AG08396 (cell line): ENCODE data around the gene NT5DC3.
"Not testable (repeated sequence)": the region's sequence is repeated elsewhere in the genome, so short reads cannot be mapped to it uniquely, and the experiment has no call there.

Experiments
- DNase-seq: peaks from one replicate; pipeline ENCODE4 v3.0.0; 2012; ENCODE audit warnings: low spot score, mixed read lengths

The NT5DC3 gene

DNA sequence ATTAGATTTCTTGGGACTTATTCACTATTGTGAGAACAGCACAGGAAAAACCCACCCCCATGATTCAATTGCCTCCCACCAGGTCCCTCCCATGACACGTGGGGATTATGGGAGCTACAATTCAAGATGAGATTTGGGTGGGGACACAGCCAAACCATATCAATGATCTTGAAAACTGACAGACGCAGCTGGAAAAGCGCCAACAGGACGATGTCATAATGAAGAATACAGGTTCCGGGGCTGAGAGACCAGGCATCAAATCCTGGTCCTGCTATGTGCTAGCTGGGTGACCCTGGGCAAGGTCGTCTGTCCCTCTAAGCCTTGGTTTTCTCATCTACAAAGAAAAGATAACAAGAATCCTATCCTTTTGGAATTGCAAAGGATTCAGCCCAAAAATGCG, 31.4 kb downstream of the NT5DC3 start:
- DNase-seq, result not testable (repeated sequence)

- DNase-seq, result no peak
These were observed 31.9 kb downstream of the NT5DC3 start for GRCh38 chr12:103809154-103809553.

DNA sequence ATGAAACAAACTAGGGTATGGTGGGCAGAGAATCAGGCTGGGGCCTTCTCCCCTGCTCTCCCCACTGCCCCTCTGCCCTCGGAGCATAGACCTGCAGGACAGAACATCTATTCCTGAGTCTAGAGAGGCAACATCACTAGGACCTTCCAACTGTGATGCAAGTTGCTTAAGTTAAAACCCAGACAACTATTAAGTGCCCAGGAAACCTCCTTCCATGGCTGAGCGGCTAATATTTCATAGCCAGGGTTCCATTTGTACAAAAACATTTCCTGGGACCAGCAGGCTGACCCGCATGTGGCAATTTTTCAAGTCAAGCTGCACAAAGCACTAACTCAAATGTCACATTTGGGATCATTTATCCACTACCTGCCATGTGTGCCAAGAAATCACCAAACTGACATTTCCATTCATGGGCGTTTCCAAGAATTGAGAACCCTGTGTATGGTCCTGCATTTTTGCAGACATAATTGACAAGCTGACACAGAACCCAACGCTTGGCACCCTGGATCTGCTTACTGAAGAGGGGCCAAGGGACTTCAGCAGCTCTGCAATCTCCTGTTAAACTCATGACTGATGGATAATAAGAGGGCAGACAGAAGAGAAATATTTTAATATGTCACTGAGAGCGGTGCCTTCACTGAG, 32.7 kb downstream of the NT5DC3 start:
- no peak for DNase-seq

DNA sequence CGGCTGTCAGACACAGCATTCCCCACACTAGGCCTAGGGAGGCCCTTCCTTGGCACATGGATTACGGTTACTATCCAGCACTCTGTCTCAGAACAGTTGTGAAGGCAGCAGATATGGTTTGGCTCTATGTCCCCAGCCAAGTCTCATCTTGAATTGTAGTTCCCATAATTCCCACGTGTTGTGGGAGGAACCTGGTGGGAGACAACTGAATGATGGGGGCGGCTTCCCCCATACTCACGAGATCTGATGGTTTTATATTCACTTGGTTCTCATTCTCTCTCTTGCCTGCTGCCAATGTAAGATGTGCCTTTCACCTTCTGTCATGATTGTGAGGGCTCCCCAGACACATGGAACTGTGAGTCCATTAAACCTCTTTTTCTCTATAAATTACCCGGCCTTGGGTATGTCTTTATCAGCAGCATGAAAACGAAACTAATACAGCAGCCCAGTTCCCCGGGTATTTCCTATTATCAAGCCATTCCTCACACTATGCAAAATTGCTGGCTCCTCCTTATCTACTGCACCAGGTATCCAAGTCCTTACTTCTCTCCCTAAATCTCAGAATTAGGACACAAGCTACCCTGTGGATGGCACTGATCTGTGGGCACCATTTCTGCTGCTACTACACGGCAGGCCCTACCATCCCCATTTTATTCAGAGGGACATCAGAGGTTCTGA, 33.3 kb downstream of the NT5DC3 start:
- DNase-seq, result no peak

GRCh38 chr12:103806803-103807202, 34.2 kb downstream of the NT5DC3 start:
- no peak for DNase-seq

DNA sequence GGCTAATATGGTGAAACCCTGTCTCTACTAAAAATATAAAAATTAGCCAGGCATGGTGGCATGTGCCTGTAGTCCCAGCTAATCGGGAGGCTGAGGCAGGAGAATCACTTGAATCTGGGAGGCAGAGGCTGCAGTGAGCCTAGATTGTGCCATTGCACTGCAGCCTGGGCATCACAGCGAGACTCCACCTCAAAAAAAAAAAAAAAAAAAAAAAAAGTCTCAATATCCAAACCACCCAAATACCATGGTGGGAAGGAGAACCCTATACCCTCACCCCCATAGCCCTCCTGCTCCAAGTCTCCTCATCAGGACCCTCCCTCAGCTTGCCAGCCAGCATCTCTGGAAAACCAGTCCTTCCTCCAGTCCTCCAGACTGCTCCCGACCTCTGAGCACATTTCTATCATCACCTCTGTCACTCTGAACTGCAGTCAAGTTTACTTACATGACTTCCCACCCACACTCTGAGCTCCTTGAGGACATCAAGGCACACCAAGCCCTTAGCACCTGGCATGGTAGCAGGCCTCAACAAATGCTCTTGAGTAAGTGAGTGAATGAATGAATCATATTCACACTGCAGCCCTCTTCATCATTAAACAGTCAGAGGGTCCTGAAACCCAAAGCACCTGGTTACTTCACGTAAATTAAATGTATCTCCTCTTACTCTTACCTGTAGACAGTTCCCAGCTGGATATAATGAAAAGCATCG, 35.2 kb downstream of the NT5DC3 start:
- DNase-seq, result no peak

DNA sequence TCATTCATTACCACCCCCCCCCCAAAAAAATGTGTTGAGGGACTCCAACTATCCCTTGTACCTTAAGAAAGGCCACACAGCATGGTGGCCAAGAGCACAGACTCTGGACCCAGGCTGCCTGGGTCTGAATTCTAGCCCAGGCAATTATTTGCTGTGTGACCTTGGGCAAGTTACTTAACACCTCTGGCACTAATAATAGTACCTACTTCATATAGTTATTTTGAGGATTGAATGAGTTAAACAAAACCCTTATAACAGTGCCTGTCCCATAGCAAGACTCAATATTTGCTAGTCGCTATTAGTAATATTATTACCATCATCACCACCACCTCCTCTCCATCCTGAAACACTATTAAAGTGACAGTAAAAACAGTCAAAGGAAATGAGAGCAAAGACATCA, 37.2 kb downstream of the NT5DC3 start:
- DNase-seq, result no peak

- DNase-seq, result no peak
These were observed 38.5 kb downstream of the NT5DC3 start for GRCh38 chr12:103802586-103802886.

GRCh38 chr12:103801709-103802585, 39.1 kb downstream of the NT5DC3 start:
- peak; percentile 16 for DNase-seq

DNA sequence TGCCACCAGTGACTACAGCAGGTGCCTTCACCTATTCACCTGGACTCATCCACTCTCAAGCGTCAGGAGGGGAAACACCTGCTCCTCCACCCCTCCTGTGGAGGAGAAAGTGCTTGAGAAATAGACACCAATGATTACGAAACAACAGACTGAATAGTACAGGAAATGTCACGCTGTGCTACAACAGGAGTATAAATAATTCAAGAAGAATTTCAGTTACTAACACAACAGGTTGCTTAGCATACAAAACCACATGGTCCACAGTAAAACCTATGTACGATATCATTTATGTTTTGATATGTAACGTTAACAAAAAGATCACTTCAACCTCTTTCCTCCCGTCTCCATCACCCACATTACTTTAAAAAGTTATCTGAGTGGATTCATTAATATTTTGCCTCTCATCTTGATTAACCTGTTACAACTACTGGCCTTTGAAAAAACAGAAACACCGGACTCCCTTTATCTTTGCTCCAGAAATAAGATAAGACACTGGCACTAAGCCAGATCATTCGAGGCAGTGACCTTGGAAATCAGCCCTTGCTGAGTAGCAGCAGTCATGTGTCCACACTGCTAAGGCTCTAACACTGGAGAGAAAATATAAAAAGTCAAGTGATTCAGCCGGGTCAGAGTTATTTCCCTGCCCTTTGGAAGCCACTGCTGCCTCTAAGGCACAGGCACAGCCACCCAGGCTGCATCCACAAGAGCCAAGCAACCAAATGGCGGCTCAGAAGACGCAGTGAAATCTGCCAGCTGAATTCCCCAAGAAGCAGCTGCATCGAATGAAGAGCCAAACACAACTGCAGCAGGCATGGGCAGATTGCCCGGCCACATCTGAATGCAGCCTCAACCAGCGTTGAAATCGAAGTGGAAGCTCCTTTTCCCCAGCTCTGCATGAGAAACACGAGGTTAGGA, 40.9 kb downstream of the NT5DC3 start:
- DNase-seq, result peak; percentile 52

DNA sequence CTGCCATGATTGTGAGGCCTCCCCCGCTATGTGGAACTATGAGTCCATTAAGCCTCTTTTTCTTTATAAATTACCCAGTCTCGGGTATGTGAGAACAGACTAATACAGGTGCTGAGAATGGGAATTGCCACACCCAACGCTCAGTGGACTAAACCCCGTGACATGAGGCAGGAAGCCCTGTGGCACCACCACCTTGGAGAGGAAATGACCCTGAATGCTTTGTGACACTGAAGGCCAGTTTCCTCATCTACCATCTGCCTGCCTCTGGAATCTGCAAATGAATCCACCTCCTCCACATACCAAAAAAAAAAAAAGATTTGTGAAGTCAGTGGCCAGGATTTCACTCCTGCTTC, 41.6 kb downstream of the NT5DC3 start:
- DNase-seq, result no peak

DNA sequence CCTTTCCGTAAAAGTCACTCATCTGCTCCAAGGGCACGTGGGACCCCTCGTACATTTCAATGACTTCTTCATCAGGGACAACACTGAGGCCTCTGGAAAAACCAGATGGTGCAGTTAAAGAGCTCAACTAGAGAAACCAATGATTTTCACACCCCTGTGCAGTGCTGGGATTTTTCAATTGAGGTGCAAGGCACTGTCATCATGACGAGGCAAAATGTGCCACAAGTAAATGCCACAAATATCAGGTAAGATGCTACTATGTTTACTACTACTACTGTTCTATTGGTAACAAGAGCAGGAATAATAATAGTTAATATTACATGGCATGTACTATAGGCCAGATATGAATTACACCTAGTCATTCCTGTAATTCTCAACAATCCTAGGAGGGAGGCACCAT, 42.4 kb downstream of the NT5DC3 start:
- DNase-seq, result no peak

DNA sequence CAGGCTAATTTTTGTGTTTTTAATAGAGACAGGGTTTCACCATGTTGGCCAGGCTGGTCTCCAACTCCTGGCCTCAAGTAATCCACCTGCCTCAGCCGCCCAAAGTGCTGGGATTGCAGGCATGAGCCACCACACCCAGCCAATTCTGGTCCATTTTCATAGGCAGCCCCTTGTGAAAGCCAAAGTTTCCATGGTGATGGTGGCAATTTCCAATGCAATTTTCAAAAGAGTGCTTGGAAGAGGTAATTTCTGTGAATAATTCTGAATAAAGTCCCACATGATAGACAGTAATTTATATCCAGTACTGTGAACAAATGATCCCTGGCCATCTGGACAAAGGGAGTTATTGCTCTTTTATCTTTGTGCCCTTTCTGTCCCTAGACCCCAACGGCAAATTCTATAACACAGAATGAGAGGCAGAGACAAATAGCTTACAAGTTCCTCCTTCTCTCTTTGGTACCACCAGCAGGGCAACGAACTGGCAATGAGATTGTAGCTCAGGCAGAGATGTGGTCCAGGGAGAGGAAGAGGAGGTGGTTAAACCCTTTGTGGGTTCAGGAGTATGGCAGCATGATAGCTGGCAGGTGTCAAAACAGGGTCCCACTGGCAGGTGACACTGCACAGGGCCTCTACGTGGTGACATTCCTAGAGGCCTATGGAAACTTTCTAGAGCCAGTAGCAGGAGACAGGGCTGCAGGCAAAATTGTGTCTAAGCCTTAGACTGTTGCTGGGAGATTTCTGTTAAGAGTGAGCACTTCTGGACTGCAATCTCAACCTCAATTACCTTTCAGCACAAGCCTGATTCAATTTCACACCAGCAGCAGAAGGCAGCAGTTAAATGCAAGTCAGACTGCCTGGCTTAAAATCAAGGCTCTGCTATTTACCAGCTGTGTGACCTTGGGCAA, 46.5 kb downstream of the NT5DC3 start:
- no peak for DNase-seq

GRCh38 chr12:103793512-103794045, 47.5 kb downstream of the NT5DC3 start:
- no peak for DNase-seq

DNA sequence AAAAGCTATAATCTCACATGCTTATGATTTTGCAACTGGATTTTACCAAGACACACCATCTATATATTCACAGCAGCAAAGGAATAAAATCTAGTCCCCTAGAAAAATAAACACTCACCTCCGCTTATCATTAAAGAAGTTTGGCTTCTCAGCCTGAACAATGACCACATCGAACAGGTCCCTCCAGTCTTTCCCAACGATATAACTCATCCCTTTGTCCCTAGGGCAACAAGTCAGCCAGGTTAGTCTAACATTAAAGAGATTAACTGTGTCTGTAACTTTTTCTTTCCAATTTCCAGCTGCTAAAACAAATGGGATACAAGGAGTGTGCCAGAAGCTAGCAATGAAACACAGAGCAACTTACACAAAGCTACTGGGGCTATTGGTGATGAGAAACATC, 48.0 kb downstream of the NT5DC3 start:
- no peak for DNase-seq

DNA sequence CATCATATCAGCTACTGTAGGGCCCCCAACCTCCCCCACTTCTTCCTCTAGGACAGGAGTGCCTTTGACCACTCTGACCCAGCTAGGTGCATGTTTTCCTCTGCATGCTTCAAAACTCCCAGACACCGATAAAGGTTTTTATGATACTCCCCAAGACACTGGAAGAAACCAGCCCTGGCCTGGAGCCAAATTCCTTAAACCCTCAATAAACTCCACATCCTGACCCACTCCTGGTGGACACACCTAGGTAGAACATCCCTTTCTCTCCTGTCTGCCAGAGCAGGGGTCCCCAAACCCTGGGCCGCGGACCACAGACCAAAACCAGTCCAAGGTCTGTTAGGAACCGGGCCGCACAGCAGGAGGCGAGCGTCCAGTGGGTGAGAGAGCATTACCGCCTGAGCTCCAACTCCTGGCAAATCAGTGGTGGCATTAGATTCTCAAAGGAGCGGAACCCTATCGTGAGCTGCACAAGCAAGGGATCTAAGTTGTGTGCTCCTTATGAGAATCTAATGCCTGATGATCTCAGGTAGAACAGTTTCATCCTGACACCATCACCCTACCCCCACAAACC, 49.6 kb downstream of the NT5DC3 start:
- no peak for DNase-seq

DNA sequence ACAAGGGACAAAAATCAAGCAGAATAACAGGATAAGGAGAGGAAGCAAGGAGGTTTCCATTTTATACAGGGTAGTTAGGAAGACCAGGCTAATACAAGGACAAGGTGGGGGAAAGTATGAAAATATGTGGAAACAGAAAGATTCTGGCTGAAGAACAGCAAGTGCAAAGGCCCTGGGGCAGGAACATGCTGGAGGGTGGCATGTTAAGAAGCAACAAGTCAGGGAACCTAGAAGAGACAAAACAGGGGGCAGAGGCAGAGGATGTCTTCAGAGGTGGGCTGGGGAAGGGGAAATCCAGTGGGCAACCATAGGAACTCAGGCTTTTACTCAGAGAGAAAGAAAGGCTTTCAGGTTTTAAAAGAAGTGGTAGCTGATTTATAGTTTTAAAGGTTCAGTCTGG, 54.8 kb downstream of the NT5DC3 start:
- no peak for DNase-seq

DNA sequence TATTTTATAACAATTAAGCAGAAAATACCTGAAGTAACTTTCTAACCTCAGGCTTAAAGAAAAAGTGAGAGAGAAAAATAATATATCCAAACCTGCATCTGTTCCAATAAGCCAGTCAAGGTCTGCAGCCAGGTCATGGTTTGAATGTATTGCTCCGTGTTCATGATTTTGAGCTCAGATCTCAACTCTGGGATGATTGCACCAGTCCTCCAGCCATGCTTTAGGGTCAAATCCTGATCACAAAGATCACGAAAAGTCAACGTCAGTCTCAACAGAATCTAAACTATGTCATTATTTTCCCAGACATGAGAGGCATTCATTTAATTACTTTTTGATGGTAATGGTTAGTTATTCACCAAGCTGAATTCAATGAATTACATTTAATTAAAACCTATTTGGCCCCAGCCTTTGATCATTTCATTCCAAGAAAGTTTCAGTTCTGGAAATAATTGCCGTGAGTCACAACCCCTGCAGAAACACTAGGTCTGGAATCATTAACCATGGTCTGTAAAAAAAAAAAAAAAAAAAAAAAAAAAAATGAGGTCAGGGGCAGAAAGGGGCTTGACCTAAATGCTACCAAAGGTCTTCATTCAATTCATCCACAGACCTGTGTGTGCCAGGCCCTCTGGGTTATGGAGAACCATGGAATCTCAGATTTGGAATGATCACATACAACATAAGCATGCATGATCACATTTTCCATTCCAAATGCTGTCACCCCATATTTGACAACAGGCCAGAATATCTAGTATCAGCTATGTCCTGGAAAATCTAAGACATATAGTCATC, 55.6 kb downstream of the NT5DC3 start:
- DNase-seq, result no peak
